ENCODE measurements around the gene FIS1.
"Not testable (repeated sequence)": the region's sequence is repeated elsewhere in the genome, so short reads cannot be mapped to it uniquely, and the experiment has no call there.

FIS1 gene

GRCh38 chr7:101271021-101271420, 26.1 kb upstream of the FIS1 start:
- H3K27me3 ChIP-seq (ENCODE audit: insufficient read depth, low read depth), result peaks cover 91% of the 10 kb centered on the region
- TF ChIP-seq CTCF (conservative IDR thresholded peaks at IDR 0.05; ENCODE audit: low read depth, low read length), result no peak

GRCh38 chr7:101269664-101270063, 24.8 kb upstream of the FIS1 start:
- H3K36me3 ChIP-seq (ENCODE audit: insufficient read depth), result no peaks in the 10 kb centered on the region
- H3K4me2 ChIP-seq, result no peak overlapping the region
- peaks cover 91% of the 10 kb centered on the region for H3K27me3 ChIP-seq (ENCODE audit: insufficient read depth, low read depth)
- no peak overlapping the region for H2AFZ ChIP-seq (ENCODE audit: low read depth)
- H3K4me1 ChIP-seq (ENCODE audit: low read depth, poor library complexity, severe bottlenecking), result no peaks in the 10 kb centered on the region
- TF ChIP-seq CTCF (conservative IDR thresholded peaks at IDR 0.05; ENCODE audit: low read depth, low read length), result no peak
- no peak overlapping the region for H3K9ac ChIP-seq
- no peaks in the 10 kb centered on the region for H4K20me1 ChIP-seq (ENCODE audit: insufficient read depth)
- no peak overlapping the region for H3K4me3 ChIP-seq (IDR thresholded peaks at IDR 0.05; ENCODE audit: insufficient read depth, low read depth, low read length)
- no peaks in the 10 kb centered on the region for H3K79me2 ChIP-seq (ENCODE audit: insufficient read depth, low read depth)
- no peak overlapping the region for H3K27ac ChIP-seq

More at GRCh38 chr7:101271021-101271420, 26.1 kb upstream of the FIS1 start:
- Histone ChIP-seq H4K20me1 (ENCODE audit: insufficient read depth) (no peaks in the 10 kb centered on the region), H3K36me3 (ENCODE audit: insufficient read depth) (no peaks in the 10 kb centered on the region), H3K4me1 (ENCODE audit: low read depth, poor library complexity, severe bottlenecking) (no peaks in the 10 kb centered on the region), H2AFZ (ENCODE audit: low read depth) (no peak overlapping the region), H3K4me3 (IDR thresholded peaks at IDR 0.05; ENCODE audit: insufficient read depth, low read depth, low read length) (no peak overlapping the region), H3K9ac (no peak overlapping the region), H3K4me2 (no peak overlapping the region), H3K79me2 (ENCODE audit: insufficient read depth, low read depth) (no peaks in the 10 kb centered on the region), H3K27ac (no peak overlapping the region)

GRCh38 chr7:101265622-101266516, 21.0 kb upstream of the FIS1 start:
- H3K36me3 ChIP-seq (ENCODE audit: insufficient read depth), result no peaks in the 10 kb centered on the region
- no peaks in the 10 kb centered on the region for H3K4me1 ChIP-seq (ENCODE audit: low read depth, poor library complexity, severe bottlenecking)
- no peak for TF ChIP-seq CTCF (conservative IDR thresholded peaks at IDR 0.05; ENCODE audit: low read depth, low read length)
- H3K9ac ChIP-seq, result no peak overlapping the region
- H2AFZ ChIP-seq (ENCODE audit: low read depth), result no peak overlapping the region; the same call in 1 of the 2 replicates
- H3K27me3 ChIP-seq (ENCODE audit: insufficient read depth, low read depth), result peaks cover 92% of the 10 kb centered on the region
- H3K4me2 ChIP-seq, result no peak overlapping the region
- H4K20me1 ChIP-seq (ENCODE audit: insufficient read depth), result no peaks in the 10 kb centered on the region
- no peaks in the 10 kb centered on the region for H3K79me2 ChIP-seq (ENCODE audit: insufficient read depth, low read depth)
- H3K4me3 ChIP-seq (IDR thresholded peaks at IDR 0.05; ENCODE audit: insufficient read depth, low read depth, low read length), result no peak overlapping the region
- no peak overlapping the region for H3K27ac ChIP-seq

GRCh38 chr7:101264102-101264706, 19.3 kb upstream of the FIS1 start:
- H2AFZ ChIP-seq (ENCODE audit: low read depth); H3K9ac ChIP-seq; H3K4me2 ChIP-seq; H3K79me2 ChIP-seq (ENCODE audit: insufficient read depth, low read depth); H3K4me3 ChIP-seq (IDR thresholded peaks at IDR 0.05; ENCODE audit: insufficient read depth, low read depth, low read length); H3K36me3 ChIP-seq (ENCODE audit: insufficient read depth); H4K20me1 ChIP-seq (ENCODE audit: insufficient read depth); H3K4me1 ChIP-seq (ENCODE audit: low read depth, poor library complexity, severe bottlenecking); H3K27ac ChIP-seq: not testable (repeated sequence)
- H3K27me3 ChIP-seq (ENCODE audit: insufficient read depth, low read depth), result peaks cover 94% of the 10 kb centered on the region
